DOHH2 (cell line): ENCODE data around the gene PPP2R5B.

ENCODE experiments used
- EZH2phosphoT487 ChIP-seq: fragments of 200-600 bp; sonication (generic); IDR thresholded peaks from 2 replicates; pipeline ENCODE4 v1.6.1; 2017; ENCODE audit warnings: borderline replicate concordance, mild to moderate bottlenecking, antibody characterized with exemption, low read length, moderate library complexity, mixed read lengths
- TF ChIP-seq, protein P1 (sequence below): fragments of 200-600 bp; sonication (generic); IDR thresholded peaks from one replicate; pipeline ENCODE4 v1.5.1; 2014; ENCODE audit warnings: antibody characterized with exemption, mild to moderate bottlenecking, low read depth, low read length; ENCODE audit not compliant: poor library complexity, severe bottlenecking

DNA sequence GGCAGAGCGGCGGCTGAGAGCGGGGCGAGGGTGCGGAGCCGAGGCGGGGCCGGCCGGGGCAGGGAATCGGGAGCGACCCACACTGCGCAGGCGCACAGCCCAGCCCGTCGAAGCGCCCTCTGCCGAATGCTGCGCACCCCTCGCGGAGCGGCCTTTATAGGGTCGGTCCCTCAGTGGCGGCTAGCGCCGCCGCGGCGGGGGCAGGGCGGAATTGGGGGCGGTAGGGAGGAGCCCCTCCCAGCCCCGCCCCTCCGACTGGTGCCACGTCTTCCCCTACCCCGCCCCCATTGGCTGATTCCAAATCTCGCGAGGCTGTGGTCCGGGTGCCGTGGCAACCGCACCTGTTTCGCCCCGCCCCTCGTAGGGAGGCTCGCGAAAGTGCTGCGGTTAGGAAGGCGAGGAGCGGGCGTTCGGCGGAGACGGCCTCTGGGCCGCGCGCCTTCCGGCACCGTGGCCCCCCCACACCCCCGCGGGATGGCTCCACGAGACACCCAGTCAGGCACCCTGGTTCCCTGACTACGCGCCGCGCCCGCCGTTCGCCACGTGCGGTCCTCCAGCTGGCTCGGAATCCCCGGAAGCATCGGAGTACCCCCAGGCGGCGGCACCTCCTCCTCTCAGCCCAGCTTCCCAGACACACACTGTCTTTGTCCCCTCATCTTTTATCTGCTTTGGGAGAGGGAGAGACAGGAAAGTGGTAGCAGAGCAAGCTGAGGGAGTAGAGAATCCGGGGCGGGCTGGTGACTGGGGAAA is 45.8 kb upstream of the PPP2R5B start, which contains the start of gene EHD1:
- TF ChIP-seq, protein P1, sequence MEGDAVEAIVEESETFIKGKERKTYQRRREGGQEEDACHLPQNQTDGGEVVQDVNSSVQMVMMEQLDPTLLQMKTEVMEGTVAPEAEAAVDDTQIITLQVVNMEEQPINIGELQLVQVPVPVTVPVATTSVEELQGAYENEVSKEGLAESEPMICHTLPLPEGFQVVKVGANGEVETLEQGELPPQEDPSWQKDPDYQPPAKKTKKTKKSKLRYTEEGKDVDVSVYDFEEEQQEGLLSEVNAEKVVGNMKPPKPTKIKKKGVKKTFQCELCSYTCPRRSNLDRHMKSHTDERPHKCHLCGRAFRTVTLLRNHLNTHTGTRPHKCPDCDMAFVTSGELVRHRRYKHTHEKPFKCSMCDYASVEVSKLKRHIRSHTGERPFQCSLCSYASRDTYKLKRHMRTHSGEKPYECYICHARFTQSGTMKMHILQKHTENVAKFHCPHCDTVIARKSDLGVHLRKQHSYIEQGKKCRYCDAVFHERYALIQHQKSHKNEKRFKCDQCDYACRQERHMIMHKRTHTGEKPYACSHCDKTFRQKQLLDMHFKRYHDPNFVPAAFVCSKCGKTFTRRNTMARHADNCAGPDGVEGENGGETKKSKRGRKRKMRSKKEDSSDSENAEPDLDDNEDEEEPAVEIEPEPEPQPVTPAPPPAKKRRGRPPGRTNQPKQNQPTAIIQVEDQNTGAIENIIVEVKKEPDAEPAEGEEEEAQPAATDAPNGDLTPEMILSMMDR = peak; percentile 62
- TF ChIP-seq EZH2phosphoT487 = no peak
